ENCODE results near the gene LGALS3BP.

GRCh38 chr17:78992542-78993212 lies 13.0 kb upstream of the LGALS3BP start:
- no peak for TF ChIP-seq POLR2A (IDR thresholded peaks at IDR 0.05; ENCODE audit: low read depth, low read length)
- TF ChIP-seq POLR2AphosphoS5 (IDR thresholded peaks at IDR 0.05; ENCODE audit: low read depth, low read length), result no peak
- TF ChIP-seq TAF1 (IDR thresholded peaks at IDR 0.05; ENCODE audit: borderline replicate concordance, low read depth, low read length), result no peak
